Uterus (tissue), 2 donors: Measurements from ENCODE around the gene NPPC.

ENCODE experiments used
- POLR2A ChIP-seq, 2 donors: fragments of 450-650 bp; IDR thresholded peaks; one replicate each; pipeline ENCODE4 v1.6.1; 2016; ENCODE audit warnings: antibody characterized with exemption in 2 of 2, mild to moderate bottlenecking in 1 of 2, moderate library complexity in 1 of 2
- TF ChIP-seq, protein P1 (sequence below), 4 experiments: fragments of 200-600 bp in 2 of 4; fragments of 450-650 bp in 2 of 4; sonication (generic) in 2 of 4; IDR thresholded peaks; one replicate each; pipeline ENCODE4 v1.5.1; 2016 to 2019; ENCODE audit warnings: antibody characterized with exemption in 4 of 4, mild to moderate bottlenecking in 2 of 4, moderate library complexity in 1 of 4

GRCh38 chr2:231882646-231883045 is 43.5 kb downstream of the NPPC start:
- TF ChIP-seq, protein P1, sequence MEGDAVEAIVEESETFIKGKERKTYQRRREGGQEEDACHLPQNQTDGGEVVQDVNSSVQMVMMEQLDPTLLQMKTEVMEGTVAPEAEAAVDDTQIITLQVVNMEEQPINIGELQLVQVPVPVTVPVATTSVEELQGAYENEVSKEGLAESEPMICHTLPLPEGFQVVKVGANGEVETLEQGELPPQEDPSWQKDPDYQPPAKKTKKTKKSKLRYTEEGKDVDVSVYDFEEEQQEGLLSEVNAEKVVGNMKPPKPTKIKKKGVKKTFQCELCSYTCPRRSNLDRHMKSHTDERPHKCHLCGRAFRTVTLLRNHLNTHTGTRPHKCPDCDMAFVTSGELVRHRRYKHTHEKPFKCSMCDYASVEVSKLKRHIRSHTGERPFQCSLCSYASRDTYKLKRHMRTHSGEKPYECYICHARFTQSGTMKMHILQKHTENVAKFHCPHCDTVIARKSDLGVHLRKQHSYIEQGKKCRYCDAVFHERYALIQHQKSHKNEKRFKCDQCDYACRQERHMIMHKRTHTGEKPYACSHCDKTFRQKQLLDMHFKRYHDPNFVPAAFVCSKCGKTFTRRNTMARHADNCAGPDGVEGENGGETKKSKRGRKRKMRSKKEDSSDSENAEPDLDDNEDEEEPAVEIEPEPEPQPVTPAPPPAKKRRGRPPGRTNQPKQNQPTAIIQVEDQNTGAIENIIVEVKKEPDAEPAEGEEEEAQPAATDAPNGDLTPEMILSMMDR (IDR thresholded peaks at IDR 0.05), result no peak
- TF ChIP-seq POLR2A (IDR thresholded peaks at IDR 0.05), result no peak
